ENCODE results near the gene NOS1. TPM values are rescaled to one million over a fixed set of nuclear protein-coding genes. Genes with fewer than 3 reads are reported as not detected.

Gene NOS1
- total RNA-seq, 1 donor from 2014 or later, result 0.11 TPM

GRCh38 chr12:117316336-117316735 lies 45.1 kb downstream of the NOS1 start:
- H2AFZ ChIP-seq (replicated peaks), result no peak overlapping the region
- DNase-seq (ENCODE audit: low spot score), result no peak
- no peak for TF ChIP-seq EZH2phosphoT487 (IDR thresholded peaks at IDR 0.05)
- TF ChIP-seq CTCF (IDR thresholded peaks at IDR 0.05), result no peak
- TF ChIP-seq EZH2 (IDR thresholded peaks at IDR 0.05), result no peak
- no peaks in the 10 kb centered on the region for H3K79me2 ChIP-seq (ENCODE audit: low read depth)
- Mint-ChIP-seq H3K36me3 (no peaks in the 10 kb centered on the region), H3K4me3 (no peak overlapping the region), H3K9me3 (peaks cover 4% of the 10 kb centered on the region), H3K4me1 (no peaks in the 10 kb centered on the region), H3K27me3 (ENCODE audit: insufficient read depth, low read depth) (peaks cover 16% of the 10 kb centered on the region), H3K27ac (no peak overlapping the region)
- no peaks in the 10 kb centered on the region for H3K36me3 ChIP-seq
- no peaks in the 10 kb centered on the region for H3K27me3 ChIP-seq
- no peak overlapping the region for H3K4me2 ChIP-seq
- no peaks in the 10 kb centered on the region for H3F3A ChIP-seq (ENCODE audit: low read depth)
- H3K4me3 ChIP-seq, result no peak overlapping the region
- no peaks in the 10 kb centered on the region for H4K20me1 ChIP-seq (ENCODE audit: low read depth)
- no peak overlapping the region for H3K27ac ChIP-seq
- H3K4me1 ChIP-seq, result no peaks in the 10 kb centered on the region
- no peaks in the 10 kb centered on the region for H3K9me3 ChIP-seq (ENCODE audit: low read depth)
- no peak overlapping the region for H3K9ac ChIP-seq

DNA sequence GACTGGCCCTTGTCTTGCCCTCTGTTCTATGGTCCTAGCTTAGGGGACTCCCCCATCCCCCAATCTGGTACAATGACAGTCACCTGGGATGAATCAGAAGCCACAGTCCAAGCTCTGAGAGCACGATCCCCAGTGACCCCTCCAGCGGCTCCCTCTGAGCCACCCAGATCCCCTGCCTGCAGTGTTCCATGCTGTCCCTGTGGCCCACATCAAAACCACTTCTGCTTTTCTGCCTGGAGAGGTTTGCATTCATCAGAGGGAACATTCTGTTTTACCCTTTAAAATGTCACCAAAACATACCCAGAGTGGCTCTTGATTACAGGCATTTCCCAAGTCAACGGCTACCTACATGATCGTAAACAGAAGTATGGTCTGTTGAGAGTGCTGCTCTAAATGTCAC lies 47.5 kb downstream of the NOS1 start:
- Histone ChIP-seq H3K4me2 (no peak overlapping the region), H3F3A (ENCODE audit: low read depth) (no peaks in the 10 kb centered on the region), H3K79me2 (ENCODE audit: low read depth) (no peaks in the 10 kb centered on the region), H3K27ac (no peak overlapping the region), H3K9me3 (ENCODE audit: low read depth) (no peaks in the 10 kb centered on the region), H3K27me3 (no peaks in the 10 kb centered on the region), H3K4me1 (no peaks in the 10 kb centered on the region), H4K20me1 (ENCODE audit: low read depth) (no peaks in the 10 kb centered on the region), H3K4me3 (no peak overlapping the region), H3K36me3 (no peaks in the 10 kb centered on the region), H3K9ac (no peak overlapping the region), H2AFZ (replicated peaks) (no peak overlapping the region)
- no peak for TF ChIP-seq EZH2 (IDR thresholded peaks at IDR 0.05)
- TF ChIP-seq EZH2phosphoT487 (IDR thresholded peaks at IDR 0.05), result no peak
- TF ChIP-seq CTCF (IDR thresholded peaks at IDR 0.05), result no peak
- DNase-seq (ENCODE audit: low spot score), result no peak
- Mint-ChIP-seq H3K4me1 (no peaks in the 10 kb centered on the region), H3K27me3 (ENCODE audit: insufficient read depth, low read depth) (peaks cover 12% of the 10 kb centered on the region), H3K9me3 (peaks cover 4% of the 10 kb centered on the region), H3K4me3 (no peak overlapping the region), H3K27ac (no peak overlapping the region), H3K36me3 (no peaks in the 10 kb centered on the region)

DNA sequence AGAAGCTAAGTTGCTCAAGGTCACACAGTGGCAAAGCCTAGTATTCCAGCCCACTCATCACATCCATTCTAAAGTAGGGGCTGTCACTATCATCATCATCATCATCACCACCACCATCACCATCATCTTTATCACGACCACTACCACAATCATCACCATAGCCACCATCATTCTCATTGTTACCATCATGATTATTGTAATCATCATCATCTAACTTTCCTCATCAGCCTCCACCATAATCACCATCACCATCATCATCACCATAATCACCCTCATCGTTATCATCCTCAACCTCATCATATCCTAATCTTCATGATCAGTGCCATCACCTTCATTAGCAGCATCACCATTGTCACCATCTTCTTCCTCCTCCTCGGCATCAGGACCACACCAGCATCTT lies 48.7 kb downstream of the NOS1 start:
- Mint-ChIP-seq H3K27me3 (ENCODE audit: insufficient read depth, low read depth) (peaks cover 12% of the 10 kb centered on the region), H3K4me1 (no peaks in the 10 kb centered on the region), H3K9me3 (peaks cover 4% of the 10 kb centered on the region), H3K4me3 (no peak overlapping the region), H3K27ac (no peak overlapping the region), H3K36me3 (no peaks in the 10 kb centered on the region)
- TF ChIP-seq EZH2 (IDR thresholded peaks at IDR 0.05) (no peak), CTCF (IDR thresholded peaks at IDR 0.05) (no peak), EZH2phosphoT487 (IDR thresholded peaks at IDR 0.05) (no peak)
- no peaks in the 10 kb centered on the region for H3K79me2 ChIP-seq (ENCODE audit: low read depth)
- H3K9me3 ChIP-seq (ENCODE audit: low read depth), result no peaks in the 10 kb centered on the region
- no peak overlapping the region for H3K4me3 ChIP-seq
- no peak for DNase-seq (ENCODE audit: low spot score)
- H2AFZ ChIP-seq (replicated peaks), result no peak overlapping the region
- no peak overlapping the region for H3K27ac ChIP-seq
- no peak overlapping the region for H3K9ac ChIP-seq
- H3K4me1 ChIP-seq, result no peaks in the 10 kb centered on the region
- no peak overlapping the region for H3K4me2 ChIP-seq
- no peaks in the 10 kb centered on the region for H3K27me3 ChIP-seq
- no peaks in the 10 kb centered on the region for H4K20me1 ChIP-seq (ENCODE audit: low read depth)
- no peaks in the 10 kb centered on the region for H3K36me3 ChIP-seq
- no peaks in the 10 kb centered on the region for H3F3A ChIP-seq (ENCODE audit: low read depth)
